GM19468 (cell line): Measurements from ENCODE around the gene GALNT5.
"Not testable (repeated sequence)": the region's sequence is repeated elsewhere in the genome, so short reads cannot be mapped to it uniquely, and the experiment has no call there.

ENCODE experiments used
- ATAC-seq: cut with Tn5 transposase; IDR thresholded peaks from one replicate; pipeline ENCODE4 v1.9.1; 2021; ENCODE audit warnings: mild to moderate bottlenecking, moderate library complexity, moderate number of reproducible peaks; ENCODE audit not compliant: unreplicated experiment; ENCODE audit errors: extremely low read depth

Gene GALNT5

GRCh38 chr2:157257312-157258252 is at the start of gene GALNT5:
Gene GALNT5, plus strand, starts transcription at chr2:157257705. Its CDS starts 378 bp downstream, at chr2:157258083.
- ATAC-seq, result no peak

GRCh38 chr2:157216286-157216965 is 41.1 kb upstream of the GALNT5 start:
- no peak for ATAC-seq

GRCh38 chr2:157217409-157217808 is 40.1 kb upstream of the GALNT5 start:
- ATAC-seq, result no peak

GRCh38 chr2:157218911-157219310 is 38.6 kb upstream of the GALNT5 start:
- ATAC-seq, result no peak

GRCh38 chr2:157220502-157220901 is 37.0 kb upstream of the GALNT5 start:
- no peak for ATAC-seq

GRCh38 chr2:157221394-157221988 is 36.0 kb upstream of the GALNT5 start:
- no peak for ATAC-seq

GRCh38 chr2:157223624-157224205 is 33.8 kb upstream of the GALNT5 start:
- no peak for ATAC-seq

- not testable (repeated sequence) for ATAC-seq
Observed at GRCh38 chr2:157224448-157224847, 33.1 kb upstream of the GALNT5 start.

GRCh38 chr2:157227592-157227991 is 29.9 kb upstream of the GALNT5 start:
- no peak for ATAC-seq

- ATAC-seq, result no peak
Observed at GRCh38 chr2:157228946-157229345, 28.6 kb upstream of the GALNT5 start.

GRCh38 chr2:157229572-157229971 is 27.9 kb upstream of the GALNT5 start:
- no peak for ATAC-seq

- ATAC-seq, result no peak
Observed at GRCh38 chr2:157231476-157231875, 26.0 kb upstream of the GALNT5 start.

GRCh38 chr2:157233506-157233905 is 24.0 kb upstream of the GALNT5 start:
- no peak for ATAC-seq

- no peak for ATAC-seq
Observed at GRCh38 chr2:157236404-157236803, 21.1 kb upstream of the GALNT5 start.

GRCh38 chr2:157238296-157238695 is 19.2 kb upstream of the GALNT5 start:
- no peak for ATAC-seq

GRCh38 chr2:157244691-157245090 is 12.8 kb upstream of the GALNT5 start:
- ATAC-seq, result no peak

- ATAC-seq, result no peak
Observed at GRCh38 chr2:157245144-157245840, 12.2 kb upstream of the GALNT5 start.

GRCh38 chr2:157245846-157246764 is 11.4 kb upstream of the GALNT5 start:
- ATAC-seq, result peak; percentile 85
